Mucosa of stomach (tissue), 1 donor: Measurements from ENCODE around the gene SAMD5.

Experiments used
- H3K27me3 ChIP-seq: one replicate; pipeline ENCODE4 v1.7.0; 2013; ENCODE audit warnings: mild to moderate bottlenecking, low read length; ENCODE audit not compliant: control insufficient read depth, insufficient read depth
- H3K36me3 ChIP-seq: one replicate; pipeline ENCODE4 v1.7.0; 2013; ENCODE audit warnings: low read length; ENCODE audit not compliant: control insufficient read depth, insufficient read depth
- H3K4me1 ChIP-seq: one replicate; pipeline ENCODE4 v1.7.0; 2013; ENCODE audit warnings: mild to moderate bottlenecking, low read length; ENCODE audit not compliant: control insufficient read depth, insufficient read depth
- H3K4me3 ChIP-seq: one replicate; pipeline ENCODE4 v1.7.0; 2013; ENCODE audit warnings: low read length
- H3K9ac ChIP-seq: one replicate; pipeline ENCODE4 v1.7.0; 2013; ENCODE audit warnings: mild to moderate bottlenecking, low read length, moderate library complexity
- H3K9me3 ChIP-seq: one replicate; pipeline ENCODE4 v1.7.0; 2013; ENCODE audit warnings: mild to moderate bottlenecking, low read length, moderate library complexity; ENCODE audit not compliant: control insufficient read depth
- donor health status: Pancreatic carcinoma.

SAMD5 gene

DNA sequence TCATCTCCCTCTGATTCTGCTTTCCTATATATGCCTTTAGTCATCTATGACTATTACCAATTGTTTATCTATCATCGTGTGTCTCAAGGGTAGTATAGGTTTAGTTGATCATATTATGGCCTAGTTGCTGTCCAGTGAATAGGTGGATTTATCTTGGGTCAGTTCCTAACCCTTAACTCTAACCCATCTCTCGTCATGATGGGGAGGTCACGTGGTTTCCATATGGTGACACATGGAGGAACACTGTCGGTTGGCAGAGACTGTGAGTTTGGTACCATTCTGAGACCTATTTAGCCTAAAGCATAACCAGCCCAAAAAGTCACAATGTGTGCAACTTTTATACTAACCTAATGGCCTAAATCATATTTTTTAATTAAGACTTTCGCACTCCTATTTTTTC is 103.5 kb downstream of the SAMD5 start:
- Histone ChIP-seq H3K9ac (no peak overlapping the region), H3K9me3 (no peaks in the 10 kb centered on the region), H3K27me3 (no peaks in the 10 kb centered on the region), H3K36me3 (no peaks in the 10 kb centered on the region), H3K4me1 (no peaks in the 10 kb centered on the region), H3K4me3 (no peak overlapping the region)

DNA sequence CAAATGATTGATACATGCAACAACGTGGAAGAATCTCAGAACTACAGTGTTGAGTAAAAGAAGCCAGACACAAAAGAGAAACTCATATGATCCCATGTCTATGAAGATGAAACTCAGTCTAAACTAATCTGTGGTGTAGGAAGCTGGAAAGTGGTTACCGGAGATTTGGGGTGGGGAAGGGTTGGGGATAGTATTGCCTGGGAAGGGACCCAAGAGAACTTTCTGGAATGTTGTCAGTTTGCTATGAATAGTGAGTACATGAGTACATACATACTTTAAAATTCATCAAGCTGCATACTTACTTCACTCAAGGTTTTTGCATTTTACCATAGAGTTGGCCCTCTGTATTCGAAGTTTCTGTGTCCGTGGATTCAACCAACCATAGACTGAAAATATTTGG is 106.0 kb downstream of the SAMD5 start:
- H3K9me3 ChIP-seq: no peaks in the 10 kb centered on the region
- no peak overlapping the region for H3K4me3 ChIP-seq
- no peaks in the 10 kb centered on the region for H3K27me3 ChIP-seq
- no peak overlapping the region for H3K9ac ChIP-seq
- no peaks in the 10 kb centered on the region for H3K4me1 ChIP-seq
- no peaks in the 10 kb centered on the region for H3K36me3 ChIP-seq

DNA sequence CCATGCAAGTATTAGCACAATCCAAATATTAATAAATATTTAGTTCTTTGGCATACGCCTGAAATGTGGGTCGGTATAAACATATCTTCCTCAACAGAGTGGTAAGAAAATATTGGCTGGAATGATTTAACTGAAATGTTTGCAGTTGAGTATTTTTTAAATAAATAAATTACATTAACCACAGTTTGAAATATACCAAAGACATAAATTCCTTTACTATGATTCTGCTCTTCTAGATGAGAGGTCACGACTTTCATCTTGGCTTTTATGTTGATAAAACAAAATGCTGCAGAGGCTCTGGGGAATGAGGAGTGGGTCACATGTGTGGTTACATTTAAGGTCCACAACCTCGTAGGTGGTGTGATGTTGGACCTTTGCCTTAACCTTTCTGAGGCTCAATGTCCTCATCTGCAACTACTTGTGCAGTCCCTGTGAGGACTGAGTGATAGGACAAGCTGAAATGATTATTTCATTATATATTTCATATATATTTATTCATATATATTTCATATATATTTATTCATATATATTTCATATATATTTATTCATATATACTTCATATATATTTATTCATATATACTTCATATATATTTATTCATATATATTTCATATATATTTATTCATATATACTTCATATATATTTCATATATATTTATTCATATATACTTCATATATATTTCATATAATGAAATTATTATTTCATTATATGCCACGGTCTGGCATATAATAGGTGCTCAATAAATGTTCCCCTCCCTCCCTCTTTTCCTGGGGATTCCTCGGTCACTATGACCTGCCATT is 107.4 kb downstream of the SAMD5 start:
- no peak overlapping the region for H3K4me3 ChIP-seq
- H3K4me1 ChIP-seq: no peaks in the 10 kb centered on the region

DNA sequence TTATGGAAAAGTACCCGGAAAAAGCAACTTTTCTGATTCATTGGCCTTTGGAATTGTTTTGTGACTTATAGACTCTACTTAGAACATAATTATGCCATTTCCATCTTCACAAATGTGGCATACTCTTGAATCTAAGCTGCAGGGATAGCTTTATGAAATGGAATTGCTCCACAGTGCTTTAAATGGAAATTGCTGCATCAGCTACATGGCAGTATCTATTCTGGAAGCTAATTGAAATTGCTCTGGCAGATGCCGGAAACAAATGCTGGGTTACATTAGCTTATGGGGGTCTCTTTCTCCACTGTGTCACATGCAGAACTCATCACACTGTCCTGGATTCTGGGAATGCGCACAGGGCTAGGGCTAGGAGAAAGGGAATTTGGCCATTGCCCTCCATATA is 108.9 kb downstream of the SAMD5 start:
- Histone ChIP-seq H3K27me3 (no peaks in the 10 kb centered on the region), H3K4me3 (no peak overlapping the region), H3K36me3 (no peaks in the 10 kb centered on the region), H3K9ac (no peak overlapping the region), H3K9me3 (no peaks in the 10 kb centered on the region), H3K4me1 (no peaks in the 10 kb centered on the region)

More for the DNA sequence above, 107.4 kb downstream of the SAMD5 start:
- Histone ChIP-seq H3K9ac (no peak overlapping the region), H3K9me3 (no peaks in the 10 kb centered on the region), H3K27me3 (no peaks in the 10 kb centered on the region), H3K36me3 (no peaks in the 10 kb centered on the region)

DNA sequence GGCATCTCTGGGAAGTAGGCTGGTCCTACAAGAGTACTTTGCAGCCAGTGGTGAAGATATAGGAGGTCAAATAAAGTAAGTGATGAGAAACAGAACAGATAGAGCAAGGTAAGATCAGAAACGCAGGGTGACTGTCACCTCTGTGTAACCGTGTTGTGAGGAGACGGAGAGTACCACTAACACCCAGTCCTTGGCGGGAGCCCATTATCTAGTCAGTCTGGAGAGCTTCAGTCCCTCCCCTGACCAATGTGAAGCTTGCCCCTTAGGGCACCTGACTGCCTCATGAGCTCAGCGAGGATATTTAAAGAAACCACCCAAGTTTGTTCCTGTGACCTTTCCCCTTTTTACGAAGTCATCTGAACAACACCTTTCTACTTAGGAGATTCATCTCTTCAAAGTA is 110.0 kb downstream of the SAMD5 start:
- Histone ChIP-seq H3K36me3 (no peaks in the 10 kb centered on the region), H3K9ac (no peak overlapping the region), H3K27me3 (no peaks in the 10 kb centered on the region), H3K4me3 (no peak overlapping the region), H3K4me1 (no peaks in the 10 kb centered on the region), H3K9me3 (no peaks in the 10 kb centered on the region)

DNA sequence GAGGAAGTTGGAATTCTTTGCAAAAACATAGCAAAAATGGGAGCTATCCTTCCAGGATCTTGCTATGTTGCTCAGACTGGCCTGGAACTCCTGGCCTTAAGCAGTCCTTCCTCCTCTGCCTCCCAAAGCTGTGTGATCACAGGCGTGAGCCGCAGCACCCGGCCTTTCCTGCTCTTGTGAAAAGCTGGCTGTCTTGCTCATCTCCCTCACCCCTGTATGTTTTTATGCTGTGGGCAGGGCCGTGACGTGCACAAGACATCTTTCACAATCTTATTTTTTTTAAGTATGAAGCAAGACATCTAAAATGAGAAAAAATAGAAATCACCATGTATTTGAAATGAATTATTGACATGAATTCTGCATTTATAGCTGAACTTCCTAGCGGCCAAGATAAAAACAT is 110.4 kb downstream of the SAMD5 start:
- Histone ChIP-seq H3K9me3 (no peaks in the 10 kb centered on the region), H3K36me3 (no peaks in the 10 kb centered on the region), H3K4me3 (no peak overlapping the region), H3K27me3 (no peaks in the 10 kb centered on the region), H3K9ac (no peak overlapping the region), H3K4me1 (no peaks in the 10 kb centered on the region)
